GM23248 (cell line): ENCODE results near the gene PRXL2B. TPM values are rescaled to one million over a fixed set of nuclear protein-coding genes. Genes with fewer than 3 reads are reported as not detected.

ENCODE experiments used
- DNase-seq: peaks from one replicate; pipeline ENCODE4 v3.0.0-alpha.2; 2015
- H2AFZ ChIP-seq: fragments of 200-600 bp; sonication (generic); 2 replicates; pipeline ENCODE4 v1.6.1; 2016; ENCODE audit warnings: antibody characterized with exemption
- H3F3A ChIP-seq: fragments of 200-600 bp; sonication (generic); 2 replicates; pipeline ENCODE4 v1.6.1; 2016; ENCODE audit warnings: mild to moderate bottlenecking, antibody characterized with exemption, mixed run types; ENCODE audit not compliant: insufficient read depth
- H3K27ac ChIP-seq: fragments of 200-600 bp; sonication (generic); 2 replicates; pipeline ENCODE4 v1.5.1; 2016; ENCODE audit warnings: mild to moderate bottlenecking
- H3K27me3 ChIP-seq: fragments of 200-600 bp; sonication (generic); replicated peaks from 2 replicates; pipeline ENCODE4 v1.6.1; 2016; ENCODE audit warnings: mild to moderate bottlenecking; ENCODE audit not compliant: insufficient read depth
- H3K36me3 ChIP-seq: fragments of 200-600 bp; sonication (generic); 2 replicates; pipeline ENCODE4 v1.6.1; 2016; ENCODE audit warnings: low read depth, mild to moderate bottlenecking
- H3K4me1 ChIP-seq: fragments of 200-600 bp; sonication (generic); 2 replicates; pipeline ENCODE4 v1.6.1; 2016; ENCODE audit warnings: mild to moderate bottlenecking; ENCODE audit not compliant: insufficient read depth
- H3K4me2 ChIP-seq: fragments of 200-600 bp; sonication (generic); one replicate; pipeline ENCODE4 v1.6.1; 2016; ENCODE audit warnings: mild to moderate bottlenecking; ENCODE audit not compliant: unreplicated experiment
- H3K4me3 ChIP-seq: fragments of 200-600 bp; sonication (generic); 2 replicates; pipeline ENCODE4 v1.5.1; 2016; ENCODE audit warnings: mild to moderate bottlenecking
- H3K79me2 ChIP-seq: fragments of 200-600 bp; sonication (generic); 2 replicates; pipeline ENCODE4 v1.6.1; 2016; ENCODE audit warnings: mild to moderate bottlenecking; ENCODE audit not compliant: insufficient read depth
- H3K9ac ChIP-seq: fragments of 200-600 bp; sonication (generic); 2 replicates; pipeline ENCODE4 v1.6.1; 2016; ENCODE audit warnings: mild to moderate bottlenecking
- H3K9me2 ChIP-seq: fragments of 200-600 bp; sonication (generic); 2 replicates; pipeline ENCODE4 v1.6.1; 2016; ENCODE audit warnings: mixed run types, mild to moderate bottlenecking, moderate library complexity; ENCODE audit not compliant: insufficient read depth
- H3K9me3 ChIP-seq: fragments of 200-600 bp; sonication (generic); one replicate; pipeline ENCODE4 v1.6.1; 2017; ENCODE audit warnings: low read depth
- H4K20me1 ChIP-seq: fragments of 200-600 bp; sonication (generic); 2 replicates; pipeline ENCODE4 v1.6.0; 2016; ENCODE audit not compliant: insufficient read depth
- EZH2 ChIP-seq: fragments of 200-600 bp; sonication (generic); IDR thresholded peaks from 2 replicates; pipeline ENCODE4 v1.6.1; 2018; ENCODE audit warnings: antibody characterized with exemption, mild to moderate bottlenecking; ENCODE audit not compliant: insufficient read depth, poor library complexity, severe bottlenecking
- EZH2phosphoT487 ChIP-seq: fragments of 200-600 bp; sonication (generic); IDR thresholded peaks from 2 replicates; pipeline ENCODE4 v1.6.1; 2018; ENCODE audit warnings: antibody characterized with exemption, moderate library complexity, mild to moderate bottlenecking, low read depth; ENCODE audit not compliant: insufficient read depth
- WGBS, 2 experiments: methylation state at CpG; one replicate each; pipeline ENCODE4 v1.1.6; 2015 to 2017; ENCODE audit warnings: low lambda C conversion rate in 2 of 2, low coverage in 1 of 2; ENCODE audit errors: missing lambda C conversion rate in 2 of 2; 5-methylcytosine and 5-hydroxymethylcytosine counted together
- in situ Hi-C: fragments of 300-500 bp; cut with MboI; formaldehyde crosslinking; loops from 2 replicates; pipeline ENCODE4 v1.15.0; 2020
- polyA plus RNA-seq: library from polyadenylated mRNA; unstranded; fragments of >200 nt; fragmentation: Nextera tagmentation; extraction: Ambion mirVana; gene quantifications from 2 replicates; pipeline ENCODE4 v1.2.1, GENCODE V29; 2016
- total RNA-seq: library from RNA; depleted of rRNA; stranded (reverse); fragments of >200 nt; shearing (Covaris generic); gene quantifications from 2 replicates; pipeline ENCODE4 v1.2.3, GENCODE V29; 2014

PRXL2B gene
- total and polyA plus RNA-seq, 2 experiments from 2014 or later: 11.3 to 13.5 TPM

- no peaks in the 10 kb centered on the region for H3K4me1 ChIP-seq
- no peak overlapping the region for H3K4me3 ChIP-seq
- no peaks in the 10 kb centered on the region for H3K27me3 ChIP-seq
- WGBS, 2 experiments: 35 to 36% methylated on average over 11 of the region's 11 CpGs
- no peak overlapping the region for H3K9ac ChIP-seq
- no peaks in the 10 kb centered on the region for H3F3A ChIP-seq
- H3K9me3 ChIP-seq: no peaks in the 10 kb centered on the region
- TF ChIP-seq EZH2 (no peak), EZH2phosphoT487 (no peak)
- DNase-seq: no peak
- no peaks in the 10 kb centered on the region for H3K9me2 ChIP-seq
- in situ Hi-C loops: no loop called here
- no peak overlapping the region for H2AFZ ChIP-seq
- H3K79me2 ChIP-seq: no peaks in the 10 kb centered on the region
- no peaks in the 10 kb centered on the region for H3K36me3 ChIP-seq
- H3K27ac ChIP-seq: no peak overlapping the region
- H4K20me1 ChIP-seq: no peaks in the 10 kb centered on the region
- H3K4me2 ChIP-seq: no peak overlapping the region
These were observed 26.2 kb downstream of the PRXL2B start for GRCh38 chr1:2612591-2613365.

- H3K4me1 ChIP-seq: no peaks in the 10 kb centered on the region
- no peak overlapping the region for H3K4me3 ChIP-seq
- no peak overlapping the region for H3K9ac ChIP-seq
- 28 to 33% methylated on average over 2 of the region's 2 CpGs for WGBS, 2 experiments
- TF ChIP-seq EZH2phosphoT487 (no peak), EZH2 (no peak)
- H4K20me1 ChIP-seq: no peaks in the 10 kb centered on the region
- in situ Hi-C loops: no loop called here
- no peaks in the 10 kb centered on the region for H3K79me2 ChIP-seq
- no peaks in the 10 kb centered on the region for H3K9me3 ChIP-seq
- no peak overlapping the region for H3K27ac ChIP-seq
- no peaks in the 10 kb centered on the region for H3K36me3 ChIP-seq
- no peaks in the 10 kb centered on the region for H3F3A ChIP-seq
- DNase-seq: no peak
- H3K27me3 ChIP-seq: peaks cover 6% of the 10 kb centered on the region; the same call in 1 of the 2 replicates
- no peak overlapping the region for H2AFZ ChIP-seq
- no peak overlapping the region for H3K4me2 ChIP-seq
- no peaks in the 10 kb centered on the region for H3K9me2 ChIP-seq
These were observed 27.6 kb downstream of the PRXL2B start for GRCh38 chr1:2614145-2614544.

GRCh38 chr1:2617971-2618470, 31.4 kb downstream of the PRXL2B start:
- Histone ChIP-seq H3K36me3 (no peaks in the 10 kb centered on the region), H3K4me1 (no peaks in the 10 kb centered on the region), H3K9ac (no peak overlapping the region), H3K27me3 (peaks cover 11% of the 10 kb centered on the region; the same call in 1 of the 2 replicates), H3K79me2 (no peaks in the 10 kb centered on the region), H3K4me2 (no peak overlapping the region), H3F3A (no peaks in the 10 kb centered on the region), H3K9me3 (no peaks in the 10 kb centered on the region), H2AFZ (no peak overlapping the region), H3K4me3 (no peak overlapping the region), H4K20me1 (no peaks in the 10 kb centered on the region), H3K9me2 (no peaks in the 10 kb centered on the region), H3K27ac (no peak overlapping the region)
- in situ Hi-C loops: no loop called here
- WGBS, 2 experiments: 0 to 7% methylated on average over 1 of the region's 1 CpG
- no peak for TF ChIP-seq EZH2phosphoT487
- no peak for TF ChIP-seq EZH2
- no peak for DNase-seq

GRCh38 chr1:2623571-2624337, 37.2 kb downstream of the PRXL2B start:
- in situ Hi-C loops: no loop called here
- H3K9me3 ChIP-seq: no peaks in the 10 kb centered on the region
- no peaks in the 10 kb centered on the region for H3F3A ChIP-seq
- no peaks in the 10 kb centered on the region for H3K36me3 ChIP-seq
- H3K4me1 ChIP-seq: no peaks in the 10 kb centered on the region
- no peak overlapping the region for H3K9ac ChIP-seq
- DNase-seq: no peak
- no peaks in the 10 kb centered on the region for H3K79me2 ChIP-seq
- TF ChIP-seq EZH2phosphoT487 (no peak), EZH2 (no peak)
- H3K4me3 ChIP-seq: no peak overlapping the region
- no peak overlapping the region for H3K4me2 ChIP-seq
- H3K27ac ChIP-seq: no peak overlapping the region
- no peak overlapping the region for H2AFZ ChIP-seq
- no peaks in the 10 kb centered on the region for H4K20me1 ChIP-seq
- WGBS, 2 experiments: 32 to 36% methylated on average over 12 of the region's 12 CpGs
- H3K9me2 ChIP-seq: no peaks in the 10 kb centered on the region
- H3K27me3 ChIP-seq: peaks cover 23% of the 10 kb centered on the region
